Dermis blood vessel endothelial cell (primary cell): ENCODE measurements around the gene ATP1A3. TPM values are rescaled to one million over a fixed set of nuclear protein-coding genes. Genes with fewer than 3 reads are reported as not detected.

Experiments used
- total RNA-seq: library from RNA; depleted of rRNA; stranded (reverse); fragments of >200 nt; gene quantifications from 2 replicates; pipeline ENCODE4 v1.2.3, GENCODE V29; 2014

The ATP1A3 gene
- total RNA-seq, 1 donor from 2014 or later: under 0.01 TPM

Other genes starting within 250 kb of the ATP1A3 start
- gene CEACAM6, start 238.7 kb downstream of the ATP1A3 start, total RNA-seq: not detected in 2 replicates
- gene CEACAM3, start 197.6 kb downstream of the ATP1A3 start, total RNA-seq: not detected in 2 replicates
- not detected in 2 replicates for gene LYPD4, start 149.5 kb downstream of the ATP1A3 start, total RNA-seq
- gene DMRTC2, start 149.2 kb downstream of the ATP1A3 start, total RNA-seq: not detected in 2 replicates
- gene RPS19, start 134.0 kb downstream of the ATP1A3 start, total RNA-seq: 1,021 and 1,770 TPM in 2 replicates
- gene CD79A, start 117.0 kb downstream of the ATP1A3 start, total RNA-seq: 0.09 and 0.34 TPM in 2 replicates
- 53.8 and 69.4 TPM in 2 replicates for gene ARHGEF1, start 111.0 kb downstream of the ATP1A3 start, total RNA-seq
- not detected in 2 replicates for gene ERFL, start 65.8 kb downstream of the ATP1A3 start, total RNA-seq
- gene RABAC1, start 34.9 kb downstream of the ATP1A3 start, total RNA-seq: 73.9 and 132 TPM in 2 replicates
- gene GRIK5, start 76.0 kb upstream of the ATP1A3 start, total RNA-seq: 0.05 and 0.17 TPM in 2 replicates
- gene ZNF574, start 81.9 kb upstream of the ATP1A3 start, total RNA-seq: 17.3 and 17.4 TPM in 2 replicates
- gene POU2F2, start 138.2 kb upstream of the ATP1A3 start, total RNA-seq: 0.17 and 0.56 TPM in 2 replicates
- gene DEDD2, start 223.4 kb upstream of the ATP1A3 start, total RNA-seq: 27.3 and 29.4 TPM in 2 replicates
- 8.7 and 9.3 TPM in 2 replicates for gene ZNF526, start 226.1 kb upstream of the ATP1A3 start, total RNA-seq
- gene GSK3A, start 248.4 kb upstream of the ATP1A3 start, total RNA-seq: 16.7 and 28.0 TPM in 2 replicates